Measurements from ENCODE around the gene LSM14A. TPM values are rescaled to one million over a fixed set of nuclear protein-coding genes. Genes with fewer than 3 reads are reported as not detected.

Gene LSM14A
- total RNA-seq, 4 donors from 2014 or later, result 51.5 to 110 (median 62.9) TPM

Other genes with a start within 250 kb of the LSM14A start
- 10 to 100 TPM in 1 of 4 donors, 1 to 10 TPM in 3; 8.5 to 13.7 (median 9.2) TPM for gene GARRE1, start 82.0 kb downstream of the LSM14A start, total RNA-seq
- 100 to 1,000 TPM in 3 of 4 donors, 10 to 100 TPM in 1; 99.9 to 336 (median 265) TPM for gene GPI, start 192.7 kb downstream of the LSM14A start, total RNA-seq
- gene PDCD2L, start 231.9 kb downstream of the LSM14A start, total RNA-seq, result 10 to 100 TPM in 1 of 4 donors, 1 to 10 TPM in 3; 7.9 to 15.1 (median 9.1) TPM